Measurements from ENCODE around the gene ACVR1. TPM values are rescaled to one million over a fixed set of nuclear protein-coding genes. Genes with fewer than 3 reads are reported as not detected.

ACVR1 gene
- total RNA-seq, 2 donors from 2014 or later, result 34.5 to 36.8 TPM

DNA sequence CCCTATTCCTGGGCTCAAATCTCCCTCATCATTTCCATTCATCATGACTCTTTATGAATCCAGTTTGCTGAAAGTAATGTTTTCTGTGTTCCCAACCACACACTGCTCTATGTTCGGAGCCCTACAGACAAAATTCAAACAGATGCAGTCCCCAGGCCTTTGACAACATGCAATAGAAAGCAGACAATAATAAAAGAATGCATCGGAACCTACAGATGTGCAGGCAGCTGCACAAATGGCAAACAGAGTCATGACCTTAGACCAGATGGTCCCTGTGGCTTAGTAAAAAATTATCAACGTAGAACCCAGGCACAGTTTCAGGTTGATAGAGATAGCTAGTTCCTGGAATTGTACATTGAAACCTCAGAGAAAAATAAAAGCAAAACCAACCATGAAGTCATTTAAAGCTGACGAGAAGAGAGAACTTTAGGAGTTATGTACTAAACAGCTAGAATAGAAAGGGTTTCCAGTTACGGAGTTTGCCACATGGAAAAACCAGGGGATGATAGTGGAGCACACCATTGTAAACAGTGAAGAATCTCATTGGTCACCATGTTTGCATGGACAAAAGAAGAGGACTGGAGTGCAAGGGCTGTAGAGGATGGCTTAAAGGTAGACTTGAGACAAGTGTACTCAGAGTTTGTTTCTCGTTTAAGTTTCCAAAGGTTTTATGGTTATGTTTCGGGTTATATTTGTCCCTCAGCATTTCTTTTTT is 23.2 kb upstream of the ACVR1 start:
- Histone ChIP-seq H3K9me3 (no peaks in the 10 kb centered on the region), H3K27me3 (no peaks in the 10 kb centered on the region), H3K27ac (no peak overlapping the region), H3K4me1 (peaks cover 0 to 14% of the 10 kb centered on the region in 2 donors), H3K36me3 (no peaks in the 10 kb centered on the region), H3K4me3 (no peak overlapping the region)
- TF ChIP-seq, protein P1, sequence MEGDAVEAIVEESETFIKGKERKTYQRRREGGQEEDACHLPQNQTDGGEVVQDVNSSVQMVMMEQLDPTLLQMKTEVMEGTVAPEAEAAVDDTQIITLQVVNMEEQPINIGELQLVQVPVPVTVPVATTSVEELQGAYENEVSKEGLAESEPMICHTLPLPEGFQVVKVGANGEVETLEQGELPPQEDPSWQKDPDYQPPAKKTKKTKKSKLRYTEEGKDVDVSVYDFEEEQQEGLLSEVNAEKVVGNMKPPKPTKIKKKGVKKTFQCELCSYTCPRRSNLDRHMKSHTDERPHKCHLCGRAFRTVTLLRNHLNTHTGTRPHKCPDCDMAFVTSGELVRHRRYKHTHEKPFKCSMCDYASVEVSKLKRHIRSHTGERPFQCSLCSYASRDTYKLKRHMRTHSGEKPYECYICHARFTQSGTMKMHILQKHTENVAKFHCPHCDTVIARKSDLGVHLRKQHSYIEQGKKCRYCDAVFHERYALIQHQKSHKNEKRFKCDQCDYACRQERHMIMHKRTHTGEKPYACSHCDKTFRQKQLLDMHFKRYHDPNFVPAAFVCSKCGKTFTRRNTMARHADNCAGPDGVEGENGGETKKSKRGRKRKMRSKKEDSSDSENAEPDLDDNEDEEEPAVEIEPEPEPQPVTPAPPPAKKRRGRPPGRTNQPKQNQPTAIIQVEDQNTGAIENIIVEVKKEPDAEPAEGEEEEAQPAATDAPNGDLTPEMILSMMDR (IDR thresholded peaks at IDR 0.05), result no peak
- DNase-seq (ENCODE audit: low spot score), result no peak

DNA sequence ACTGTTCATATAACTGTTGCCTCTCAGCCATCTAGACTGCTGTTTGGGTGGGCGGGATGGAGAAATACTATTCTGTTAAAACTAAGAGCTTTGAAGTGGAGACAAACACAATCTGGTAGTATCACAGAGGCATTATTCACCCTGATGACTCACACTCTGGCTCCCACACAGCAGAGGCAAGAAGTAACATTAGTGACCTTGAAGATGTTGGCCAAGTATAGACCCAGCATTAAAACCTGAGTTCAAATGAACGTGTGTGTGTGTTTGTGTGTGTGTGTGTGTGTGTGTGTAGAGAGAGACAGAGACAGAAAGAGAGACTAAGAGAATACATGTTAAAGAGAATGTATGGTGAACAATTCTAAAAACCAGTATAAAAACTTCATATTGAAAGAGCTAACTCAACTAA is 22.5 kb upstream of the ACVR1 start:
- DNase-seq (ENCODE audit: low spot score), result no peak
- peaks cover 0 to 12% of the 10 kb centered on the region in 2 donors for H3K4me1 ChIP-seq
- no peak overlapping the region for H3K27ac ChIP-seq

DNA sequence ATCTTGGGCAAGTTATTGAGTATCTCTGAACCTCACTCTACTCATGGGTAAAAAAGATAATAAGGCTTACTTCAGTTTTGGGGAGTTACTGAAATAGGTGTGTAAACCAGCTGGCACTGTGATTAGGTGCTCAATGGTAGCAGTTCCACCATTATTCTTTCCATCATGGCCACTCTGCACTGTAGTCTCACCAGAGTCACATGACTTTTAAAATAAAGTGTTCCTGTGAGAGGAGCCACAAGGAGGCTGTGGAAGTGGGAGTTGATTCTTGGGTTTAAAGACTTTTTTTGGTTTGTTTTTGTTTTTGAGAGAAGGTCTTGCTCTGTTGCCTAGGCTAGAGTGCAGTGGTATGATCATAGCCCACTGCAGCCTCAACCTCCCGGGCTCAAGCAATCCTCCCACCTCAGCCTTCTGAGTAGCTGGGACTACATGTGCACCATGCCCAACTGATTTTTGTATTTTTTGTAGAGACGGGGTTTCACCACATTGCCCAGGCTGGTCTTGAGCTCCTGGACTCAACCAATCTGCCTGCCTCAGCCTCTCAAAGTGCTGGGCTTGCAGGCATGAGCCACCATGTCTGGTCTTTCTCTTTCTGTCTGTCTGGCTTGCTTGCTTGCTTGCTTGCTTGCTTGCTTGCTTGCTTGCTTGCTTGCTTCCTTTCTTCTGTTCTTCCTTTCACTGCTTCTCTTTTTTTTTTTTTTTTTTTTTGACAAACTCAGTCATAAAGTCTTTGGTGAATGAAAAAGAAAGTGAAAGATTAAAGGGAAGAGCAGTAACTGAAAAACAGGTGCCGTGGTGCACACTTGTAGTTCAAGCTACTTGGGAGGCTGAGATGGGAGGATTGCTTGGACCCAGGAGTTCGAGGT is 21.2 kb upstream of the ACVR1 start:
- TF ChIP-seq, protein P1 (IDR thresholded peaks at IDR 0.05), result no peak
- no peaks in the 10 kb centered on the region for H3K9me3 ChIP-seq
- DNase-seq (ENCODE audit: low spot score), result no peak
- no peak overlapping the region for H3K27ac ChIP-seq
- no peaks in the 10 kb centered on the region for H3K36me3 ChIP-seq
- H3K4me1 ChIP-seq, result peaks cover 0 to 6% of the 10 kb centered on the region in 2 donors
- H3K4me3 ChIP-seq, result no peak overlapping the region
- H3K27me3 ChIP-seq, result no peaks in the 10 kb centered on the region

More for the DNA sequence above, 22.5 kb upstream of the ACVR1 start:
- Histone ChIP-seq H3K36me3 (no peaks in the 10 kb centered on the region), H3K9me3 (no peaks in the 10 kb centered on the region), H3K4me3 (no peak overlapping the region), H3K27me3 (no peaks in the 10 kb centered on the region)
- TF ChIP-seq, protein P1 (IDR thresholded peaks at IDR 0.05), result no peak

DNA sequence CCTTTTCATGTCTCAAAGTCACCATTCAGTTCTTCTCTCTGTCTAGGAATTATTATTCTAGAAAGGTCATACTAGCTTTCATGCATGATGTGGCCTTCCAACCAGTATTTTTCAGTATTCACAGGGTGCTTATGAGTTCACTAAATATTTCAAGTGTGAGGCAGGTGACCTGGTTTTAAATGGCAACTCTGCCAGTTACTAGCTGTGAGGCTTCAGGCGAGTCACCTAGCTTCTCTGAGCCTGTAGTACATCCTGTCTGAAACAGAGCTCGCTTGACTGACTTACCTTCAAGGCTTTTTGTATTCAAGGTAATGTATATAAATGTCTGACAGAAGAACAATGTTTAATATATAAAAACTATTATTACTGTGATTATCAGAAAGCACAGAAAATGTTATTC is 19.4 kb upstream of the ACVR1 start:
- Histone ChIP-seq H3K9me3 (no peaks in the 10 kb centered on the region), H3K27me3 (no peaks in the 10 kb centered on the region), H3K27ac (no peak overlapping the region)

DNA sequence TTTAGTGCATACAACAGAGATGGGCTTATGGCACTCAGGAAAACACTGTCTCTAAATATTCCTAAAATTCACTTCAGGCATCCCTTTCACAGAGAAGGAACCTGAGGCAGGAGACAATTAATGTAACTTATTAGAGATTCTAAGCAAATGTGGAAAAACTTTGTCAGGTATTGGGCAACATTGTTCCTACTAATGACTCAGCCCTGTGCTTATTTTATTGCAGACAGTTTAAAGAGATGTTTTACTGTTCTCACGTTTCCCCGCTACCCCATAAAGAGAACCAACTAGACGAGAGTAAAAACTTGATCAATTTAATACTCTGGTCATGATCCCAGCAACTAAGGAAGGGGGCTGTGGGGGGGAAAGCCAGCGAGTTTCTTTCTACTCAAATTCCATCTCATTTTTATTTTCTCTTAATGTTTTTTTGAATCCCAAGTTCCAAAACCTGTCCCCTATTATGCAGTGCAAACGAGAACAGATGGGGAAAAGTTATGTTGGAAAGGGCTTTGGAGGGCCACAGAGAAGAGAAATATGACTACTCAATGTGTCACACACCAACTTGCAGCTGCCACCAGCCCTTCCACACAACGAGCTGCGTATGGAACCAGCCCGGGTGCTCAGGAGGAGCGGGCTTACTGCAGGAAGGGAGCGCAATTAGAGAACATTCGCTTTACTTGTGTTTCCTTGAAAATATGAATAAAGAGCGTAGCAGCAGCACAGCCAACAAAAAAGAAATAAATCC is 18.7 kb upstream of the ACVR1 start:
- Histone ChIP-seq H3K27ac (no peak overlapping the region), H3K27me3 (no peaks in the 10 kb centered on the region), H3K4me3 (no peak overlapping the region), H3K36me3 (no peaks in the 10 kb centered on the region), H3K9me3 (no peaks in the 10 kb centered on the region), H3K4me1 (peaks cover 0 to 6% of the 10 kb centered on the region in 2 donors)
- TF ChIP-seq, protein P1 (IDR thresholded peaks at IDR 0.05), result no peak
- DNase-seq (ENCODE audit: low spot score), result no peak

More for the DNA sequence above, 19.4 kb upstream of the ACVR1 start:
- no peak for DNase-seq (ENCODE audit: low spot score)
- Histone ChIP-seq H3K4me3 (no peak overlapping the region), H3K4me1 (peaks cover 0 to 6% of the 10 kb centered on the region in 2 donors), H3K36me3 (no peaks in the 10 kb centered on the region)
- TF ChIP-seq, protein P1 (IDR thresholded peaks at IDR 0.05), result no peak
